A549 (cell line): ENCODE results near the gene SLC12A7. TPM values are rescaled to one million over a fixed set of nuclear protein-coding genes. Genes with fewer than 3 reads are reported as not detected.

Experiments
- ATAC-seq, 2 experiments: fragments of 200-7000 bp in 1 of 2; fragments of >200 bp in 1 of 2; cut with Nextera tagmentation in 1 of 2; cut with Tn5 transposase in 1 of 2; 3 replicates each; pipeline versions ENCODE4 v1.8.0 to v1.9.1; 2018 to 2020; ENCODE audit warnings: mild to moderate bottlenecking in 1 of 2, moderate library complexity in 1 of 2
- CTCF ChIA-PET: fragments of 300-600 bp; sonication (Branson Sonifier 250); formaldehyde crosslinking; extraction: SDS; loops from one replicate; lab custom pipeline; 2021; ENCODE audit warnings: antibody characterized with exemption, inconsistent platforms; lab: Yijun Ruan, JAX
- POLR2A ChIA-PET: fragments of 350-600 bp; formaldehyde crosslinking; extraction: SDS; loops from one replicate; lab custom pipeline; 2021; ENCODE audit warnings: antibody characterized with exemption, inconsistent platforms; lab: Yijun Ruan, JAX
- DNase-seq, 2 experiments: peaks; one replicate each; pipeline versions ENCODE4 v3.0.0 to v3.0.0-alpha.2; 2011 to 2016; ENCODE audit warnings: low read depth in 1 of 2, low spot score in 1 of 2
- FAIRE-seq: peaks from 2 replicates; lab custom pipeline; 2011; peaks lifted over from hg19 to GRCh38; lab: Jason Lieb, UNC
- H3K27ac ChIP-seq, 2 experiments: fragments of >200 bp; sonication (Bioruptor Twin); formaldehyde crosslinking; 3 replicates each; pipeline ENCODE4 v1.5.1; 2016 to 2017
- H3K4me1 ChIP-seq: fragments of >200 bp; sonication (Bioruptor Twin); formaldehyde crosslinking; 3 replicates; pipeline ENCODE4 v1.6.1; 2016
- H3K4me2 ChIP-seq: fragments of >200 bp; sonication (Bioruptor Twin); formaldehyde crosslinking; 3 replicates; pipeline ENCODE4 v1.6.1; 2016
- H3K4me3 ChIP-seq: fragments of >200 bp; sonication (Bioruptor Twin); formaldehyde crosslinking; 3 replicates; pipeline ENCODE4 v1.5.1; 2016
- H3K9me3 ChIP-seq: fragments of >200 bp; sonication (Bioruptor Twin); formaldehyde crosslinking; 3 replicates; pipeline ENCODE4 v1.6.1; 2016
- CBX2 ChIP-seq: fragments of 200-600 bp; sonication (generic); IDR thresholded peaks from 2 replicates; pipeline ENCODE4 v1.6.1; 2016; ENCODE audit warnings: low read depth, mild to moderate bottlenecking, borderline replicate concordance
- CBX8 ChIP-seq: fragments of 200-600 bp; sonication (generic); IDR thresholded peaks from 2 replicates; pipeline ENCODE4 v1.6.1; 2016
- CEBPB ChIP-seq, 2 experiments: fragments of >200 bp in 1 of 2; sonication (Bioruptor Twin) in 1 of 2; formaldehyde crosslinking in 1 of 2; IDR thresholded peaks; 2 replicates each; pipeline ENCODE4 v1.6.1; 2012 to 2016
- CTCF ChIP-seq: fragments of >200 bp; sonication (Bioruptor Twin); formaldehyde crosslinking; IDR thresholded peaks from 3 replicates; pipeline ENCODE4 v1.5.1; 2016
- E2F6 ChIP-seq: IDR thresholded peaks from 2 replicates; pipeline ENCODE4 v1.6.1; 2012; ENCODE audit warnings: low read depth, borderline replicate concordance
- EHF ChIP-seq: fragments of 250-450 bp; sonication (Bioruptor Pico); IDR thresholded peaks from 2 replicates; pipeline ENCODE4 v1.5.0; 2020; ENCODE audit warnings: mild to moderate bottlenecking
- ELK1 ChIP-seq: fragments of 150-350 bp; IDR thresholded peaks from 2 replicates; pipeline ENCODE4 v1.6.1; 2014; ENCODE audit warnings: low read depth, mild to moderate bottlenecking, low read length
- FOXS1 ChIP-seq: fragments of 250-450 bp; sonication (Bioruptor Pico); IDR thresholded peaks from 2 replicates; pipeline ENCODE4 v1.5.0; 2020; ENCODE audit warnings: mild to moderate bottlenecking, moderate library complexity
- HDAC2 ChIP-seq: fragments of 200-600 bp; sonication (generic); IDR thresholded peaks from 2 replicates; pipeline ENCODE4 v1.6.1; 2016
- HES2 ChIP-seq: fragments of >200 bp; sonication (Bioruptor Twin); formaldehyde crosslinking; IDR thresholded peaks from 2 replicates; pipeline ENCODE4 v1.6.1; 2016
- JUNB ChIP-seq: fragments of >200 bp; sonication (Bioruptor Twin); formaldehyde crosslinking; IDR thresholded peaks from 2 replicates; pipeline ENCODE4 v1.6.1; 2016
- PBX3 ChIP-seq: IDR thresholded peaks from 2 replicates; pipeline ENCODE4 v1.6.1; 2012
- POLR2A ChIP-seq: IDR thresholded peaks from 2 replicates; pipeline ENCODE4 v1.6.1; 2012; ENCODE audit warnings: mild to moderate bottlenecking, low read length
- RNF2 ChIP-seq: fragments of 200-600 bp; sonication (generic); IDR thresholded peaks from 2 replicates; pipeline ENCODE4 v1.6.1; 2016; ENCODE audit warnings: low read depth, mild to moderate bottlenecking, antibody characterized with exemption, moderate library complexity, borderline replicate concordance
- ZFP36 ChIP-seq: fragments of 450-650 bp; IDR thresholded peaks from 2 replicates; pipeline ENCODE4 v1.6.1; 2014; ENCODE audit warnings: borderline replicate concordance; ENCODE audit not compliant: partially characterized antibody
- WGBS: methylation state at CpG from one replicate; pipeline ENCODE4 v1.1.6; 2017; ENCODE audit errors: missing lambda C conversion rate; 5-methylcytosine and 5-hydroxymethylcytosine counted together
- polyA plus RNA-seq, 4 experiments: library from polyadenylated mRNA; depleted of rRNA in 3 of 4; stranded (reverse); fragments of >200 nt; fragmentation: RNase III in 1 of 4; extraction: RNeasy Plus Mini Kit Qiagen cat#74134 plus additional on column Dnase treatment in 1 of 4; gene quantifications; 2 replicates in 3 of 4; 3 replicates in 1 of 4; pipeline ENCODE4 v1.2.3, GENCODE V29; 2011 to 2017

SLC12A7 gene
- polyA plus RNA-seq, 2 of the 4 experiments (the other 2 are of a cell fraction), result 11.2 to 22.5 TPM

- no peaks in the 10 kb centered on the region for H3K4me1 ChIP-seq
- no peak for DNase-seq
- no peak; a peak in 1 of 6 replicates for ATAC-seq
- POLR2A ChIA-PET, result no interaction called here
- no peak overlapping the region for H3K4me3 ChIP-seq
- 93% methylated on average over 38 of the region's 45 CpGs for WGBS
- CTCF ChIA-PET, result interaction anchor here (0.8 to 2.8 kb wide), 8 partner anchors 10 to 144 kb away, joined by 3 to 7 read pairs (median 4); no protein-coding TSS in a partner anchor
- H3K9me3 ChIP-seq, result no peaks in the 10 kb centered on the region
- no peak for FAIRE-seq
- TF ChIP-seq HES2, result no peak
- no peak for TF ChIP-seq EHF
- H3K4me2 ChIP-seq, result no peak overlapping the region
- H3K27ac ChIP-seq, result no peak overlapping the region
Observed at GRCh38 chr5:1067141-1068121, 44.4 kb downstream of the SLC12A7 start.

- 0 out of 6 replicates have a peak, but pooled peaks of 1 of the 2 experiments have one; percentile 6 for ATAC-seq
- no peak overlapping the region for H3K27ac ChIP-seq
Observed at GRCh38 chr5:1066676-1067075, 45.2 kb downstream of the SLC12A7 start.

More at GRCh38 chr5:1066676-1067075, 45.2 kb downstream of the SLC12A7 start:
- TF ChIP-seq CTCF (no peak), CBX2 (no peak), PBX3 (no peak), POLR2A (no peak), E2F6 (no peak), ELK1 (no peak), HDAC2 (no peak), CBX8 (no peak), FOXS1 (no peak), ZFP36 (no peak), CEBPB (IDR thresholded peaks at IDR 0.05) (no peak), JUNB (no peak), RNF2 (no peak)
- TF ChIP-seq, all 56 proteins: peak for 0
- ChIA-PET POLR2A (no interaction called here), CTCF (interaction anchor here (0.7 to 1.6 kb wide), 4 partner anchors 18 to 143 kb away, joined by 3 to 4 read pairs (median 3); no protein-coding TSS in a partner anchor)
- no peaks in the 10 kb centered on the region for H3K4me1 ChIP-seq
- H3K4me2 ChIP-seq, result no peak overlapping the region
- 91% methylated on average over 10 of the region's 12 CpGs for WGBS
- no peak overlapping the region for H3K4me3 ChIP-seq
- no peaks in the 10 kb centered on the region for H3K9me3 ChIP-seq
- DNase-seq (no peak), FAIRE-seq (no peak)
